Uterus (tissue), 4 donors: ENCODE data around the gene ABCC8. TPM values are rescaled to one million over a fixed set of nuclear protein-coding genes. Genes with fewer than 3 reads are reported as not detected.

Experiments
- DNase-seq, 2 donors: peaks; one replicate each; pipeline ENCODE4 v3.0.0-alpha.2; 2019 to 2020
- H3K27ac ChIP-seq, 2 donors: fragments of 200-600 bp; sonication (generic); 1 replicate in 1 of 2; 2 replicates in 1 of 2; pipeline ENCODE4 v1.5.1; 2016 to 2018
- H3K27me3 ChIP-seq, 2 donors: fragments of 200-600 bp; sonication (generic); one replicate each; pipeline ENCODE4 v1.5.1; 2018 to 2019; ENCODE audit warnings: control low read depth in 1 of 2
- H3K36me3 ChIP-seq, 2 donors: fragments of 200-600 bp; sonication (generic); one replicate each; pipeline ENCODE4 v1.5.1; 2019; ENCODE audit warnings: control low read depth in 1 of 2
- H3K4me1 ChIP-seq, 2 donors: fragments of 200-600 bp; sonication (generic); one replicate each; pipeline ENCODE4 v1.5.1; 2018 to 2019; ENCODE audit warnings: control low read depth in 1 of 2
- H3K4me3 ChIP-seq, 2 donors: fragments of 200-600 bp; sonication (generic); 1 replicate in 1 of 2; 2 replicates in 1 of 2; pipeline ENCODE4 v1.5.1; 2018 to 2019; ENCODE audit warnings: mild to moderate bottlenecking in 1 of 2
- H3K9me3 ChIP-seq, 2 donors: fragments of 200-600 bp; sonication (generic); one replicate each; pipeline ENCODE4 v1.5.1; 2019; ENCODE audit warnings: control low read depth in 1 of 2
- POLR2A ChIP-seq, 2 donors: fragments of 450-650 bp; IDR thresholded peaks; one replicate each; pipeline ENCODE4 v1.6.1; 2016; ENCODE audit warnings: antibody characterized with exemption in 2 of 2, mild to moderate bottlenecking in 1 of 2, moderate library complexity in 1 of 2
- intact Hi-C: fragments of 100-400 bp; cut with DNase I; formaldehyde crosslinking; loops from one replicate; pipeline ENCODE4 v1.15.1; 2023; ENCODE audit warnings: low total_unique reads
- total RNA-seq, 4 donors: library from RNA; depleted of rRNA in 3 of 4; stranded (reverse); fragments of >200 nt in 3 of 4; gene quantifications; one replicate each; pipeline versions ENCODE4 v1.1.0 to v1.2.4, GENCODE V29; 2014 to 2023
- TF ChIP-seq, protein P1 (sequence below), 4 experiments: fragments of 200-600 bp in 2 of 4; fragments of 450-650 bp in 2 of 4; sonication (generic) in 2 of 4; IDR thresholded peaks; one replicate each; pipeline ENCODE4 v1.5.1; 2016 to 2019; ENCODE audit warnings: antibody characterized with exemption in 4 of 4, mild to moderate bottlenecking in 2 of 4, moderate library complexity in 1 of 4
- donor health status: DM: yes; HTN: yes; CAD: no.

The ABCC8 gene
- total RNA-seq, 4 donors from 2014 or later, result under 0.01 to 5.5 (median 1.9) TPM; not detected in 1

DNA sequence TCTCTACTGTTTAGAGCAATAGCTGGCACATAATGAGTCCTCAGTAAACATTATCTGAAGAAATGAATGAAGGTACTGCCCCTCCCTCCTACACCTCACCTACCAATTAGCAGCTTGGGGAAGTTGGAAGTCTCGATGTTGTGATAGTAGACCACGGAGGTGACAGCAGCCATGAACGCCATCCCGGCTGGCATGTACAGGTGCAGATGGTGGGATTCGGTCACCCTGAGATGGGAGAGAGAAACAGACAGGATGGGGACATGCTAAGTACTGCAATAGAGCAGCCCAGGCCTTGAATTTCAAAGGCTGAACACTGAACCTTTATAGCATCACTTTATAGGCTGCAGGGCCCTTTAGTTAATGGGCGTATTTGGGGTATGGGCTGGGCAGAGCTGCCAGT, 6.6 kb downstream of the ABCC8 start:
- Histone ChIP-seq H3K27ac (no peak overlapping the region), H3K27me3 (no peaks in the 10 kb centered on the region), H3K4me3 (no peak overlapping the region), H3K4me1 (no peaks in the 10 kb centered on the region), H3K9me3 (no peaks in the 10 kb centered on the region), H3K36me3 (no peaks in the 10 kb centered on the region)
- intact Hi-C loops, result no loop called here
- no peak for DNase-seq
- TF ChIP-seq, protein P1, sequence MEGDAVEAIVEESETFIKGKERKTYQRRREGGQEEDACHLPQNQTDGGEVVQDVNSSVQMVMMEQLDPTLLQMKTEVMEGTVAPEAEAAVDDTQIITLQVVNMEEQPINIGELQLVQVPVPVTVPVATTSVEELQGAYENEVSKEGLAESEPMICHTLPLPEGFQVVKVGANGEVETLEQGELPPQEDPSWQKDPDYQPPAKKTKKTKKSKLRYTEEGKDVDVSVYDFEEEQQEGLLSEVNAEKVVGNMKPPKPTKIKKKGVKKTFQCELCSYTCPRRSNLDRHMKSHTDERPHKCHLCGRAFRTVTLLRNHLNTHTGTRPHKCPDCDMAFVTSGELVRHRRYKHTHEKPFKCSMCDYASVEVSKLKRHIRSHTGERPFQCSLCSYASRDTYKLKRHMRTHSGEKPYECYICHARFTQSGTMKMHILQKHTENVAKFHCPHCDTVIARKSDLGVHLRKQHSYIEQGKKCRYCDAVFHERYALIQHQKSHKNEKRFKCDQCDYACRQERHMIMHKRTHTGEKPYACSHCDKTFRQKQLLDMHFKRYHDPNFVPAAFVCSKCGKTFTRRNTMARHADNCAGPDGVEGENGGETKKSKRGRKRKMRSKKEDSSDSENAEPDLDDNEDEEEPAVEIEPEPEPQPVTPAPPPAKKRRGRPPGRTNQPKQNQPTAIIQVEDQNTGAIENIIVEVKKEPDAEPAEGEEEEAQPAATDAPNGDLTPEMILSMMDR (IDR thresholded peaks at IDR 0.05), result no peak
- no peak for TF ChIP-seq POLR2A (IDR thresholded peaks at IDR 0.05)

DNA sequence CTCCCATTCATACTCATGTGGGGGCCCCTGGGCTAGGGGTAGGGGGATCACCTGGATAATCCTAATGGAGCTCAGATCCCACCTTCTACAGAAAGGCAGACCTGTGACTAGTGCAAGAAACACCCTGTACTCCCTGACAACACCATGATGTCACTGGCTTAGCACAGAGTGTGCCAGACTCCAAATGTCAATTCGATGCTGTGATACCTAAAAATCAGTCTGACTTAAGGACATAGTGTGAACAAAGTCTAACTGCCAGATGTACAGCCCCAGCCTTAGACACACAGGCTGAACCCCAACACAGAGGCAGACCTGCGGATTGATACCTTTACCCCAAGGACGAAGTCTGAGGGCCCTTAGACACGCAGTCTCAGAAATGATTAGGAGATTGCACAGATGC, 8.5 kb downstream of the ABCC8 start:
- no peak overlapping the region for H3K4me3 ChIP-seq
- H3K4me1 ChIP-seq, result no peaks in the 10 kb centered on the region
- H3K36me3 ChIP-seq, result no peaks in the 10 kb centered on the region
- no peak for DNase-seq
- H3K27ac ChIP-seq, result no peak overlapping the region
- intact Hi-C loops, result no loop called here
- TF ChIP-seq, protein P1 (IDR thresholded peaks at IDR 0.05), result no peak
- TF ChIP-seq POLR2A (IDR thresholded peaks at IDR 0.05), result no peak
- no peaks in the 10 kb centered on the region for H3K9me3 ChIP-seq
- no peaks in the 10 kb centered on the region for H3K27me3 ChIP-seq

DNA sequence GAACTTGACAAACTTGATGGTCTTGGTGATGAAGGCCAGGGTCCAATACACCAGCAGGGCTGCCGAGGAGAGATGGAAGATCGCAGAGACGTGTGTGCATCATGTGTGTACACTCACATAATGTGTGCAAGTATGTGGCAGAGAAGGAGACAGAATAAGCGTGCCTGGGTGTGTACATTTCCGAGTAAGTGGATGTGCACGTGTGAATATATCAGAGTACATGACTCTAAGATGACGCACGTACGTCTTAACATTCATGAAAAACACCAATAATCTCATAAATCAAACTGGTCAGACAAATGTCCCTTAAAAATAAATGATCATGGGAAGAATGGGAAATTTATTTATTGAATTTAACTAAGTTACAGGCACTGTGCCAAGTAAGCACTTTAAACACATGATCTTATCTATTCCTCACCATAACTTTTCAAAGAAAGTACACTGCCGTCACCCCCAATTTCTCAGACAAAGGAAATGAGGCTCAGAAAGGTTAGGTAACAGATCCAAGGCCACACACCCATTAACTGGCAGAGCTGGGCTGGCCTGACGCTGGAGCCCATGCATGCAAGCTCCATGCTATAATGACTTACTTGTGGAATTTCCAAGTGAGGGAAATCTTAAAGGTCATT, 13.0 kb downstream of the ABCC8 start:
- H3K27ac ChIP-seq, result no peak overlapping the region
- no peak overlapping the region for H3K4me3 ChIP-seq
- intact Hi-C loops, result no loop called here
- no peaks in the 10 kb centered on the region for H3K4me1 ChIP-seq
- TF ChIP-seq, protein P1 (IDR thresholded peaks at IDR 0.05), result no peak
- no peak for TF ChIP-seq POLR2A (IDR thresholded peaks at IDR 0.05)
- no peaks in the 10 kb centered on the region for H3K36me3 ChIP-seq
- no peak for DNase-seq
- H3K9me3 ChIP-seq, result no peaks in the 10 kb centered on the region
- no peaks in the 10 kb centered on the region for H3K27me3 ChIP-seq

DNA sequence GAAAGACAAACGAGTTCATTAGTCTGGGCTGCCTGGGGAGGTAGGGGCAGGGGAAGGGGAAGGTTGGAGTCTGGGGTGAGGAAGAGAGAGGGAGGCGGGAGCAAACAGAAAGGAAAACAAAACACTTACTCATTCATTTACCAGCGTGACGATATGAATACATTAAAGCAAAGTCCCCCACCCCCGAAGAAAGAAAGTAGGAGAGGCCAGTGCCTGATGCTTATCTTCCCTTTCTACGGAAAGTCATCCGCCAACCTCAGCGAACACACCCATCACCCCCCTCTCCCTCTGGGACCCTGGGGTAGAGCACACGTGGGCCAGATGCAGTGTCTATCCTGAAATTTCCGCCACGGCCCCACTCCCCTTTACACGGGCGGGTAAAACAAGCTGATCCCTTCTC, 13.7 kb downstream of the ABCC8 start:
- Histone ChIP-seq H3K27me3 (no peaks in the 10 kb centered on the region), H3K4me1 (no peaks in the 10 kb centered on the region), H3K36me3 (no peaks in the 10 kb centered on the region), H3K27ac (no peak overlapping the region), H3K4me3 (no peak overlapping the region), H3K9me3 (no peaks in the 10 kb centered on the region)
- TF ChIP-seq POLR2A (IDR thresholded peaks at IDR 0.05), result no peak
- TF ChIP-seq, protein P1 (IDR thresholded peaks at IDR 0.05), result no peak
- intact Hi-C loops, result no loop called here
- DNase-seq, result no peak

DNA sequence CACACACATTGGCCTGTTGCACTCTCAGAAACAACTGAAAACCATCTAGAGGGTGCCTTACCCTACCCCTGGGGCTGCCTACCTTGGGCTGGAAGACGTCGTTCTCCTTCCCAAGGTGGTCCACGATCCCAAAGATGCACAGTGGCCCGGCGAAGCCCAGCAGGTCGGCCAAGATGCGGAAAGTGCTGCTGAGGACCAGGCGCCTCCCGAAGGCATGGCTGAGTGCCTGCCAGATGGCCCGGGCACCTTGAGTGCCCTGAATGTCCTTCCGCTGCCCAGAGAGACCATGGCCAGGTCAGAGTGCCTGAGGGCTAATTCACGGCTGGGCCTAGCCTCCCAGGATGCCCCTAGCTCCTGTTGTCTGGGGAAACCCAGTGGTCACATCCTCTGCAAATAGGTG, 16.2 kb downstream of the ABCC8 start:
- Histone ChIP-seq H3K27ac (no peak overlapping the region), H3K9me3 (no peaks in the 10 kb centered on the region), H3K4me3 (no peak overlapping the region), H3K4me1 (no peaks in the 10 kb centered on the region), H3K27me3 (no peaks in the 10 kb centered on the region), H3K36me3 (no peaks in the 10 kb centered on the region)
- no peak for TF ChIP-seq POLR2A (IDR thresholded peaks at IDR 0.05)
- TF ChIP-seq, protein P1 (IDR thresholded peaks at IDR 0.05), result no peak
- DNase-seq, result no peak
- intact Hi-C loops, result no loop called here
